GM21360 (cell line): ENCODE measurements around the gene ADAMTS17.
"Not testable (repeated sequence)": the region's sequence is repeated elsewhere in the genome, so short reads cannot be mapped to it uniquely, and the experiment has no call there.

Experiments
- ATAC-seq: cut with Tn5 transposase; IDR thresholded peaks from one replicate; pipeline ENCODE4 v1.9.1; 2021; ENCODE audit warnings: mild to moderate bottlenecking, moderate library complexity; ENCODE audit not compliant: unreplicated experiment

The ADAMTS17 gene

DNA sequence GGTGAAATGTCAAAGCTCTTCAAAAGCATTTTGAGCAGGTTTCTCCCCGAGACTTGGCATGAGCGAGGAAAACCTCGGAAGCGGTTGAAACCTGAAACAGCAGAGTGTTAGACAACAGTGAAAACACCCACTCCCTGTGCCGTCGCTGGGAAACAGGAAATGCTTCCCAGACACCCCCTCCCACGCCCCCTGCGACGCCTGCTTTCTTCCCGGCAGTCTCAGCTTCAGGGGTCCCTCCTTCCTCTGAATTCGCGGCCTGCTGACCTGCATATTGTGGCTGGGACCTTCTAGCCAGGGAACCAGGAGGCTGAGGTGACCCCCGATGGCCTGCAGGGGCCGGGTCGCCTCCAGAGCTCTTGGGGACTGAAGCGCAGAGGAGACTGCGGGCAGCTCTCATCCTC is 357.9 kb downstream of the ADAMTS17 start:
- ATAC-seq: no peak

DNA sequence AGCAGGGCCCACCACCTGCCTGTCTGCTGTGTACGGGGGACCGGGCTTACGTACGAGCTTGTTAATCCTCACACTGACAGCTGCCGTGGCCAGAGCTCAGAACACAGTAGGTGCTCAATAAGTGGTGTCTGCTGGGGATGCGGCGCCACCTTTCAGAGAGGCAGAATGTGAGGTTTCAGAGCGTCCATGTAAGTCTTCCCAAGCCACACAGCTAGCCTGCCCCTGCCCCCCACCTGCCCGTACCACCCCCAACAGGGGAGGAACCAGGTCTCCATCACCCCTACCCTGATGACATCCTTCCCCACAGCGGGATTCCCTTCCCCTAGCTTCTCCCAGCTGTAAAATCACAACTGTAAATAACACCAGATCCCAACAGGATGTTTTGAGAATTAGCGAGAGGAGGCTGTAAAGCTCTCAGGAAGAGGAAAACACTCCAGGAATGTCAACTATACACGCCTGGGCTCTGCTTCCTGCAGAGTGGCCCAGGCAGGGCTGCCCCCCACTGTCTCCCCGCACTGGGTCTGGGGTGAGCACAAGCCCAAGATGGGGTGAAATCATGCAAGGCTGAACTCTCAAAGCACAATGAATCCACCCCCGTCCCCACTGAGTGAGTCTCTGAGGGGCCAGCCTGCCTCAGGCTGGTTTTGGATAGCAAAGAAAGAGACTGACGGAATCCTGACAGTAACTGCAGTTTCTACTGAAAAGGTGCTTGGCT is 358.4 kb downstream of the ADAMTS17 start:
- no peak for ATAC-seq

DNA sequence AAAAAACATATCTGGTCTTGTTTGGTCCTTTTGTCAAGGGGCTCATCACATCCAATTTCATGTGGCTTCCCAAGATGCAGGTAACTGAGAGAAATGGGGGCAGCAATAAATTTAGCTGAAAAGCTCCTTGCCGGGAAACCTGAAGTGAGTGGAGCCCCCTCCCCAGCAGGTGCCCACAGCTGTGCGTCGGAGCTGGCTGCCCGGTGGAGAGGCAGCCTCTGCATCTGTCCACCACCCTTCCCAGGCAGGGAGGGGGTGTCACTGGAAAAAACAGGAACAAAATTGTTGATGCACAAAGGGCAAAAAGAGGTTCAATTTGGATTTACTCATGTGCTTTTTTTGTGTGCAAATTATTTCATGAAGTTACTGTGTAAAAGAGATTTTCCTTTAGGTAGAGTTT is 359.1 kb downstream of the ADAMTS17 start:
- ATAC-seq: no peak

DNA sequence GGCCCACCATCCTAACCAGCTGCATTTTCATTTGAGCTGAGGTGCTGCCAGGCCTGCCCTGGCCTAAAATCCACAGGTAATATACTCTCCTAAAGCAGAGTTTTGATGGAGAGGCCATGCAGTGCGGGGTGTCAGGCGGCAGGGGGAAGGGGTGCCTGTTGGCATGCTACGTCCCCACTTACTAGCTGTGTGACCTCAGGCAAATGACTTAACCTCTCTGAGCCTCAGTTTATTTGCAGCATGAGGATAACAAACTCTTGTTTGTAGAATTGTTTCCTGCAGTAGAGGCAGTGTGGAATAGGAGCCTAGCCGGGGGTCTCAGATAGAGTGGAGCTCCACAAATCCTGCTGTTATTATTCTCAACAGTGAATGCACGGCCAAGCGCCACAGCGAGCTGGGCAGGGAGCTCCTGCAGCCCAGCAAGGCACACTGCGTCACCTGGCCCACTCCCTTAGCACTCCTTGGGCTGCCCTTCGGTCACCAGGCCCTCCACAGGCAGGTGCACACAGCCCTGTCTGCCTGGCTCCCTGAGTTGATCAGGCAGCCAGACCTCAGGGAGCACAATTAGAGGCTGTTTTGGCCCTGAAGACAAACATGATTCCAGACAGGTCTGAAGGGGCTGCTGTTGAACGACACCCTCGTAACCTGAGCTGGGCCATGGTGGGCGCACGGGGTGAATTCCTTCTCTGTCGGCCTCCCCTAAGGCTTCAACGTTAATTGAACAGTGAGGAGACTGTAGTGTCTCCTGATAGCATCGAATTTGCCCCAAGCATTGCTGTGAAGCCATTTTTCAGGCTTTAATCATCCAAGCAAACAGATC is 359.7 kb downstream of the ADAMTS17 start:
- ATAC-seq: no peak

DNA sequence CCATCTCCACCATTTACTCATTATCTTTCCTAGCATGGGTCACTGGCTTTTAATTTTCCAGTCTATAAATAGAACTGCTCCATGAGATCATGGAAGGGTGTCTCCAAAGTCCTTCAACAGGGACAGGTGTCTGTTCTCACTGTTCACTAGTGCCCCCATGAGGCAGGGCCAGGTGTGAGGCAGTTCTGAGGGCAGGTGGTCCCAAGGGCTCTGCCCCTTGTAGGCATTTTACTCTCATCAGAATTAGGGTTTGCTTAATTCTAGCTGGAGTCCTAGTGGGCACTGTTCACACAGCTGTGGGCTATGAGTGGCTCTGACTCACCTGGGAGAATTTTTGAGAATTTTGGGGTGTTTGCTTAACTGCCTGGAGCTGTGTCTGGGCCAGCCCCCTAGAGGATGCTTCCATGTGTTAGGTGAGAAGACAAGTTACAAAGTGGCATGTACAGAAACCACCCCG is 360.6 kb downstream of the ADAMTS17 start:
- ATAC-seq: no peak

DNA sequence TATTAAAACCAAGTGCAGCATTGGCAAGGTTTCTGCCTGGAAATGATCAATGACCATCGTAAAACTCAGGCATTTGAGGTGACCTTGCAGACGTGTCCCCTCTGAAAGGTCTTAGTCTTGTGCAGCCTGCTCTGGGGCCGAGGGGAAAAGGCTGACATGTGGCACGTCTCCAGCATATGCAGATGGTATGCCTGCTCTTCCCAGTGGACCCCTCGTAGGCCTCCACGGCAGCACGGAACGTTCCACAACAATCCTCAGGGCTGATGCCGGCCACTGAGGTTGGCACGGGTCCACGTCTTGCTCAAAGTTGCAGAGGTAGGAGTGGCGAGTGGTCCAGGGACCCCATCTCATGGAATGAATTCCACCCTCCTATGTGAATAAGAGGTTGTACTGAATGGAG is 361.0 kb downstream of the ADAMTS17 start:
- ATAC-seq: no peak

DNA sequence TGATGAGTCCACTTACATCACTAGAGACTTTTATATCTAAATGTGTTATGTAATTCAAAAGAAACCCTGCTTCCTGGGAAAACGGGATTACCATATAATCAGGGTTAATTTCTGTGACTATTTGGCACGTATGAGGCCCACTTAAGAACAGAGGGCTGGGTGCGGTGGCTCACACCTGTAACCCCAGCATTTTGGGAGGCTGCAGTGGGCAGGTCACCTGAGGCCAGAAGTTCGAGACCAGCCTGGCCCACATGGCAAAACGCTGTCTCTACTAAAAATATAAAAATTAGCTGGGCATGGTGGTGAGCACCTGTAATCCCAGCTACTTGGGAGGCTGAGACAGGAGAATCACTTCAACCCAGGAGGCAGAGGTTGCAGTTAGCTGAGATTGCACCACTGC is 361.9 kb downstream of the ADAMTS17 start:
- not testable (repeated sequence) for ATAC-seq

DNA sequence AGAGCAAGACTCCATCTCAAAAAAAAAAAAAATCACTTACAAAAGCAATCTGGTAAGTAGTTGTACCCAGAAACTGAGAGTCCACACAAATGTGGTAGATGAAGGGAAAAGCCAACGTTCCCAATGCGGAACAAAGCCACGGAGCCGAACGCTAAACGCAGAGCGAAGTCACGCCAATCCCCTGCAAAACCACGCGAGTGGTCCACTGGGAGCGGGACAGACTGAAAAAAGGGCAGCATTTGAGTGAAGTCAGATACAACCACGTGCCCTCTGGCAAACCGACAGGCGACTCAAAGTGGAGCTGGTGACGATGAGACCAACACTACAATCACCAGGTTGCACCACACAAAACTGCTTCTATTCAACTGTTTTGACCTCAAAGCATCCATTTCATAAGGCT is 362.4 kb downstream of the ADAMTS17 start:
- ATAC-seq: no peak

DNA sequence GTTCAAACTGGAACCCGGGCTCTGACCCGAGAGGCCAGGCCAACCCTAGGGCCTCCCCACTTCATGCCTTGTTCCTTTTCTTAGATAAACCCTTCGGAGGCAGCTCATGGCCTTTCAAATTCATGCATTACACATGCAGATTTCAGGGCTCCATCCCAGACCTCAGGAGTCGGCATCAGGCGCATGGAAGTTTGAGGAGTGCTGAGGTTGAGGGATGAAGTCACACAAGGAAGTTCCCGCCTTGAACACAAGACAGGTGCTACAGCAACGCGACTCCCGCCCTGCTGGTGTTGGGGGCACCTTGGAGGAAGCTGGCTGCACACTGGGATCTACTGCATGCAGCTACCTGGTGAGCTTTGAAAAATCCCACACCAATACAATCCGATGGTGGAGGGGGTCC is 363.3 kb downstream of the ADAMTS17 start:
- ATAC-seq: no peak

DNA sequence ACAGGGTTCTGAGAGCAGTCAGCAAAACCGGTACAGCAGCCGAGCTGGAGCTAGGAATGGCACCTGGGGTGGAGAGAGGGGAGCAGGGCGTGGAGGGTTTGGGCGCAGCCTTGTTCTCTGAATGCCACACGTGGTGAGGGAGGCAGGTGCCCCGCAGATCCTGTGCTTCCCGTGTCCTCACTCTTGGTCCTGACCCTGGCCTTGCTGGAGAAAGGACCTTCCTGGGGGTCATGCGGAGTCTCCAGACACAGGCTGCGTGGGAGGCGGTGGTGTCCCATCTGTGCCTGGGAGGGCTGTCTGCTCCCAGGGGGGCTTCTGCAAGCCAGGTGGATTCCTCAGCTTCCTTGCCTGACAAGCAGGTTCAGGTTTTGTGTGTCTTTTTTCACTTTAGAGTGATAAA is 363.8 kb downstream of the ADAMTS17 start:
- ATAC-seq: no peak

DNA sequence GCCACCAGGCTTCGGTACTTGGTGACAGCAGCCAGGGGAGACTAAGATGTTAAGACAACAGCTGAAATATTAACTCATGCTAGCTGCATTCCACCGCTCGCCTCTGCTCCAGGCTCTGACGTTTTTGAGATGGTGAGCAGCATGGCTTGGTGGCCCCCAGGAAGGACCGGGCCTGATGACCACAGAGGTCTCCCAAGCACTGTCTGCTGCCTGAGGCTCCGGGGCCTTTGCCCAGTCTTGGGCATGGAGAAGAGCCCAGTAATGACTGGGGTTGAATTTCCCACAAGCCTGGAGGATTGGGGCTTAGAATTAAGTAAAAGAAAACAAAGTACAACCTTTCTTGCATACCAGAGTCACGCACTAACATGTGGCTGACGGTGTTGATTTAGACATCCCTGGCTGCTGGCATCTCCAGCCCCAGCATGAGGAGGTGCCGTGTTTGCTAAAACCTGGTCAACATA is 364.9 kb downstream of the ADAMTS17 start:
- no peak for ATAC-seq

DNA sequence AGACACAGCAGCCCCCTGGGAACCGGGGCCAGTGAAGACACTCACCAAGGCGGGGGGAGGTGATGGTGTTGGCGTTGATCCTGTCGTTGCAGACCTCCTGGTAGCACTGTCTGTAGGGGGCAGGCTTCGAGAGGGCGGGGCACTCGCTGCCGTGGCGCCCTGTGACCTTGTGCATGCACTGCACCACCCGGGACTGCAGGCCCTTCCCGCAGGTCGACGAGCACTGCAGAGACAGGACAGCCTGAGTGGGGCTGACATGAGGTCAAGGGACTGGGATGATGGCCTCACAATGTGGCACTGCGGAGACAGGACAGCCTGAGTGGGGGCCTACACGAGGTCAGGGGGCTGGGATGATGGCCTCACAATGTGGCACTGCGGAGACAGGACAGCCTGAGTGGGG is 365.8 kb downstream of the ADAMTS17 start:
- ATAC-seq: no peak

DNA sequence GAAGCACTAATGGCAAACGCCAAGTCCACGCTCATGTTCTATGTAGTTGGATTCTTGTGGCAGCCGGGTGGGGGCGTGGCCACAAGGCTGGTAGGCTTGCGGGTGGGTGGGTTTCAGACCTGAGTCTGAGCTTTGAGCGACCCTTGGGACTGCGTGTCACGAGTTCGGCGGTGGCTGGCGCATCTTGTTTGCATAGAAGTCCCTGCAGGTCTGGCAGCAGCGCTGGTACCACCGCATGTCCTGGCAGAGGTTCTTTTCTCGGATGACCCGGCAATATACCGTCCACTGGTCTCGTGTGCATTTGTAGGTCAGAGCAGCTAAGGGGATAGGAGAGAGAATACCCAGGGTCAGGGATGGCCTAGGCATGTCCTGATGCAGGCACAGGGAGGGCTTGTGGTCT is 367.5 kb downstream of the ADAMTS17 start:
- no peak for ATAC-seq

DNA sequence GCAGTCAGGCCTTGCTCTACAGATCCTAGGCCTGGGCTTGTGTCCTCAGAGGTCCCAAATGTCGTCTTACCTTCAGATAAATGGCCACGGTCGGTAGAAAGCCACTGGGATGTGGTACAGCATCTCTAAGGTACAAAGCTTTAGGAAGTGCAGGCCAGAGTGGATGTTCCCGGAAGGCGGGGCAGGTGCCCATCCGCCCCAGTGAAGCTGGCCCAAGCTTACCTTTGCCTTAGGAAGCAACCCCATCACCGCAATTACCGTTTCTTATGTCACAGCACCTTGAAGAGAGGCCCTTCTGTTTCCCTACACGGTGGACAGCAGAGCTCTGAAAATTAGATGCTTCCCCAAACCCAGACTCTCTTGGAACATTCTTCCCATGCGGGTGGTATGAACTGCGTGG is 368.4 kb downstream of the ADAMTS17 start:
- no peak for ATAC-seq

DNA sequence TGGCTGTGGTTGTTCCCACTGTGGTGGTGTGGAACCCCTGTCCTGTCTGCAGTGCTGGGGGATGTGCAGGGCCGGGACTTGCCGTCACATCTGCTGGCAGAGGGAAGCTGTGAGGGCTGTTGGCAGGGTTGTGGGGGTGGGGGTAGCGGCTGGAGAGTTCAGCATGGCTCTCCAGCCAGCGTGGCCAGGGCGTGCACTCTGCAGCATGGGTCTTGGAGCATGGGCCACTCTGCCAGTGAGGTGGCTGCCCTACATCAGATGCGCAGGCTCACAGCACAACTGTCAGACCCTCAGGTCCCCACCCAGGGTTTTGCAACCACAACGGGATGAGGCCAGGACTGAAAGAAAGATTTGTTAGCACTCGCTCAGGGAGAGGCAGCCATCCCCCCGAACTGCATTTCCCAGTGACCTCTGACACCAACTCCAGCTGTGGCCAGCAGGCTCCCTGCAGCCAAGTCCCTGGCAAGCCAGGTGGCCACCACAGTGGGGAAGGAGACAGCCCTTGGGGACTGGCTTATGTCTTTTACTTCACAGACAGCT is 370.8 kb downstream of the ADAMTS17 start:
- ATAC-seq: no peak

DNA sequence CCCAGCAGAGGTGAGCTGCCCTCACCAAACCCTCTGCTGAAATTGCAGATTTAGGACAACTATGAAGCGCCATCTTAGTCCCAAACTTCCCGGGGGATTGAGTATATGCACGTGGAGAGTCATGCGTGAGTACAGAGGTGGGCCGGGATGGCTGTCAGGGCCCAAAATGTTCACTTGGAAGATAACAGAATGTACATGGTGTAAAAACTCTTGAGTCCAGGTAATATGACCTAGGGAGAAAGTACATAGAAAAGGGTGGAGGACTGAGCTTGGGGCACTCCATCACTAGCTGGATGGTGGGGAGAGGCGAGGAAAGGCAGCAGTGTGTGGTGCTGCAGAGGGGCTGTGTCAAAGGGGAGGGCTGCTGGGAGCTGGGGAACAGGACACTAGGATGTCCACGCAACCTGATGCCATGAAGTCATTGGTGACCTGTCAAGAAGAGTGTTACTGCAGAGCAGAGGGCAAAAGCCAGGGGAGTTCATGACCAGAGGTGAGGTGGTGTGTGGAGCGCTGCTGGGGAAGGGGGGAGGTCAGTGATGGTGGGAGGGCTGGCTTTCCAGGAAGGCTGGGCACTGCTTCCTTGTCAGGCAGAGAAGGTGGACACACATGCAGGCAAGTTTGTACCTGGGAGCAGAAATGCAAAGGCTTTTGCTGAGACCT is 372.4 kb downstream of the ADAMTS17 start:
- no peak for ATAC-seq

DNA sequence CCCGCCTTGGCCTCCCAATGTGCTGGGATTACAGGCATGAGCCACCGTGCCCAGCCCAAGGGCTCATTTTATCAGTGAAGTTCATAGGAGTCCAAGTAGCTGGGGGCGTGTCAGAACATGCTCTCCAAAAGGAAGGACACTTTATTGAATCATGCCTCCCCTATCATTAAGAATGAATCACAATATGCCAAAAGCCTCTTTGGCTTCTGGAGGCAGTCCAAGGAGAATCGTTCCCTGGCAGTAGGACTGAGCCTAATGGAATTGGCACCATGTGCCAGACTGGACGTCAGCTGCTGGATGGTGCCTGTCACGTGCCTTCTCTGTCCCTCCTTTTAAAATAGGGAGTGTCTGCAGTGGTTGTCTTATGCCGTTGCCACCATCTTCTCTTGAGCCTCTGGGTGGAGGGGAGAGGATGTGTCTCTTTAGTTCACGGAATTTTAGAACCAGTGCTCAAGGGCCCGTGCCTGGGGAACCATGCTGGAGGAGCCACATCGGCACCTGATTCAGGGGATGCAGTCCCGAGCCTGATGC is 373.9 kb downstream of the ADAMTS17 start:
- no peak for ATAC-seq

DNA sequence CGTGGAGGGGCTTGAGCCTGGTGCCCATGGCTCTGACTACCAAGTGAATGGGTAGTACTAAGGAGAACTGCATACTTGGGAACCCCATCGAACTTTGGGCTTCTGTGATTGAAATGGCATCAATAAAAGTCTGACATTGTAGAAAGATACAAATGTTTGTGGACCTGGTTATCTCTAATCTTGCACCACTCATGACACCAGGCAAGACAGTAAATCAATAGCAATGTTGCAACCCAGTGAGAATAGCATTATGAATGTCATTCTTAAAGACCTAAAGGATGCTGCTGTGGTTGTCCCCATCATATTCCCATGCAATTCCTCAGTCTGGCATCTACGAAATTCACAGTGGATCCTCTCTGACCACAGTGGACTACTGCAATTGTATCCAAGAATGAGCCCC is 375.0 kb downstream of the ADAMTS17 start:
- no peak for ATAC-seq

DNA sequence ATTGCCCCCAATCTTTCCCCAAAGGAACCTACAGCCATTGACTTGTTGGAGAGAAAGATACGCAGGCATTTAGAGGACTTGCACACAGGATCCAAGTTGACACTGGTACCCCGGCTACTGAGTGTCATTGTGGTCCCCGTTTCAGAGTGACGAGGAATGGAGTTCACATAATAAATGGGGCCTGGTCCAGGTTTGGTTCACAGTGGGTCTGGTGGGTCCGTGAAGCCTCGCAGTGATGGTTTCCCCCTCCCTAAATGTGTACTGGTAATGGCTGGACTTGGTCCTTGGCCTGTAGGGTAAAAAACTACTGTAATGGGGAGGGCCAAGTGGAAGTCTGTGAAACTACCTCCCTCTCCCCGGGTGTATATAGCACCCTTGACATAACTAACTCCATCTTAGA is 376.4 kb downstream of the ADAMTS17 start:
- ATAC-seq: no peak

DNA sequence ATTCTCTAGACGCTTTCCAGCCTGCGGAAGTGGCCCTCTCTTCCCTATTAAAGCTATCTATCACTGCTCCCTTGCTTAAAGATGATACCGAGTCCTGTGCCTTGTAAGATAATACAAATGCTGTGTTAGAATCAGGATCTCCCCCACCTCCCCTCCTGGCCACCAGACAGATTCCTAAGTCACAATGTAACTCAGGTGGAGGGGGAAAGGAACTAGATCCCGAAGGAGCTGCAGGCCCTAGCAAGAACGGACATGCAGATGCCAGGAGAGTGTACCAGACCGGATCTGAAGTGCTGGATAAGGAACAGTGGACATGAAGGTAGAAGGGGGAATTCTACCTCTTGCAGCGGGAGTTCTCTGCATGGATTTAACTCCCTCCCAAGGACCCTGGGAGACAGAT is 377.8 kb downstream of the ADAMTS17 start:
- no peak for ATAC-seq
